Activated CD8-positive, alpha-beta T cell treated with anti-CD3 and anti-CD28 coated beads for 36 hours (primary cell): Measurements from ENCODE around the gene LAPTM4A. TPM values are rescaled to one million over a fixed set of nuclear protein-coding genes. Genes with fewer than 3 reads are reported as not detected.

Experiments used
- ATAC-seq: fragments of 200-7000 bp; cut with Tn5 transposase; one replicate; pipeline ENCODE4 v1.10.0; 2021; ENCODE audit warnings: mild to moderate bottlenecking, moderate library complexity
- CTCF ChIA-PET: fragments of 350-600 bp; sonication (Branson Sonifier 250); formaldehyde crosslinking; loops from one replicate; lab custom pipeline; 2021; ENCODE audit warnings: antibody characterized with exemption; lab: Charles Lee
- POLR2A ChIA-PET: fragments of 350-600 bp; sonication (Branson Sonifier 250); formaldehyde crosslinking; loops from one replicate; lab custom pipeline; 2021; ENCODE audit warnings: antibody characterized with exemption; lab: Charles Lee
- DNase-seq: peaks from one replicate; pipeline ENCODE4 v3.0.0-alpha.2; 2020
- H3K27ac Mint-ChIP-seq: one replicate; pipeline ENCODE4 v1.8.0; 2021; ENCODE audit warnings: mild to moderate bottlenecking, mixed read lengths
- H3K27me3 Mint-ChIP-seq: one replicate; pipeline ENCODE4 v1.8.0; 2021; ENCODE audit warnings: mixed read lengths
- H3K36me3 Mint-ChIP-seq: one replicate; pipeline ENCODE4 v1.8.0; 2021; ENCODE audit warnings: low read depth, mixed read lengths
- H3K4me1 Mint-ChIP-seq: one replicate; pipeline ENCODE4 v1.8.0; 2021; ENCODE audit warnings: low read depth, mixed read lengths
- H3K4me3 Mint-ChIP-seq: one replicate; pipeline ENCODE4 v1.8.0; 2021; ENCODE audit warnings: mild to moderate bottlenecking, moderate library complexity, mixed read lengths
- H3K9me3 Mint-ChIP-seq: one replicate; pipeline ENCODE4 v1.8.0; 2021; ENCODE audit warnings: mixed read lengths
- intact Hi-C: fragments of 100-400 bp; cut with micrococcal nuclease; formaldehyde crosslinking; loops from one replicate; pipeline ENCODE4 v1.10.0; 2022
- total RNA-seq, 2 experiments: library from RNA; stranded (reverse); gene quantifications; one replicate each; pipeline ENCODE4 v1.2.3, GENCODE V29; 2021
- TF ChIP-seq, protein P1 (sequence below): fragments of 200-600 bp; IDR thresholded peaks from one replicate; pipeline ENCODE4 v1.8.0; 2022; ENCODE audit warnings: antibody characterized with exemption, mild to moderate bottlenecking

The LAPTM4A gene
- total RNA-seq, 2 experiments from 2014 or later: 15.6 to 16.1 TPM

DNA sequence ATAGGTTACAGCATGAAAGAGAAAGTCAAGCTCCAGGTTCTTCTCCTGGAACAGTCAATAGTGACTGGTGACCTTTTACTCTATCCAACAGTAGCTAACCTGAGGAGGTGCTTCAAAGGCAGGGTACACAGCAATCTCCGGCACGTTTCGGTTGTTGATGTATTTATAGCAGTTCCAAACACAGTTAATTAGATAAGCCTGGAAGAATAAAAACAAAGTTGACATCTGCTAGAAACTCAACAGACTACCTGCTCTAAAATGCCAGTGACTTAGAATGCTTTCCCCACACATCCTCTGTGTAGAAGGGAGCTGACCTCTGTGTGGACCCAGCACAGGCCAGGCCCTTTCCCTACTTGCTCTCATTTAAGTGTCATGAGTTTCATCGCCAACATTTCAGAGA is 17.2 kb downstream of the LAPTM4A start:
- Mint-ChIP-seq H3K9me3 (peaks cover 2% of the 10 kb centered on the region), H3K27ac (no peak overlapping the region), H3K36me3 (peaks cover 67% of the 10 kb centered on the region), H3K27me3 (no peaks in the 10 kb centered on the region), H3K4me3 (no peak overlapping the region), H3K4me1 (no peaks in the 10 kb centered on the region)
- ATAC-seq (no peak), DNase-seq (no peak)
- TF ChIP-seq, protein P1, sequence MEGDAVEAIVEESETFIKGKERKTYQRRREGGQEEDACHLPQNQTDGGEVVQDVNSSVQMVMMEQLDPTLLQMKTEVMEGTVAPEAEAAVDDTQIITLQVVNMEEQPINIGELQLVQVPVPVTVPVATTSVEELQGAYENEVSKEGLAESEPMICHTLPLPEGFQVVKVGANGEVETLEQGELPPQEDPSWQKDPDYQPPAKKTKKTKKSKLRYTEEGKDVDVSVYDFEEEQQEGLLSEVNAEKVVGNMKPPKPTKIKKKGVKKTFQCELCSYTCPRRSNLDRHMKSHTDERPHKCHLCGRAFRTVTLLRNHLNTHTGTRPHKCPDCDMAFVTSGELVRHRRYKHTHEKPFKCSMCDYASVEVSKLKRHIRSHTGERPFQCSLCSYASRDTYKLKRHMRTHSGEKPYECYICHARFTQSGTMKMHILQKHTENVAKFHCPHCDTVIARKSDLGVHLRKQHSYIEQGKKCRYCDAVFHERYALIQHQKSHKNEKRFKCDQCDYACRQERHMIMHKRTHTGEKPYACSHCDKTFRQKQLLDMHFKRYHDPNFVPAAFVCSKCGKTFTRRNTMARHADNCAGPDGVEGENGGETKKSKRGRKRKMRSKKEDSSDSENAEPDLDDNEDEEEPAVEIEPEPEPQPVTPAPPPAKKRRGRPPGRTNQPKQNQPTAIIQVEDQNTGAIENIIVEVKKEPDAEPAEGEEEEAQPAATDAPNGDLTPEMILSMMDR: no peak
- POLR2A ChIA-PET: interaction anchor here (1.0 kb wide), 1 partner anchor 14 kb away, joined by 3 read pairs; no protein-coding TSS in a partner anchor
- intact Hi-C loops: no loop called here
- CTCF ChIA-PET: interaction anchor here (5.8 kb wide), 1 partner anchor 19 kb away, joined by 37 read pairs; no protein-coding TSS in a partner anchor

GRCh38 chr2:20033322-20033721 is 18.1 kb downstream of the LAPTM4A start:
- Mint-ChIP-seq H3K4me3 (no peak overlapping the region), H3K36me3 (peaks cover 72% of the 10 kb centered on the region), H3K27me3 (no peaks in the 10 kb centered on the region), H3K27ac (no peak overlapping the region), H3K9me3 (peaks cover 2% of the 10 kb centered on the region), H3K4me1 (no peaks in the 10 kb centered on the region)
- CTCF ChIA-PET: interaction anchor here (5.8 kb wide), 1 partner anchor 18 kb away, joined by 37 read pairs; no protein-coding TSS in a partner anchor
- DNase-seq (no peak), ATAC-seq (no peak)
- POLR2A ChIA-PET: interaction anchor here (1.0 kb wide), 1 partner anchor 15 kb away, joined by 3 read pairs; no protein-coding TSS in a partner anchor
- TF ChIP-seq, protein P1: no peak
- intact Hi-C loops: no loop called here

DNA sequence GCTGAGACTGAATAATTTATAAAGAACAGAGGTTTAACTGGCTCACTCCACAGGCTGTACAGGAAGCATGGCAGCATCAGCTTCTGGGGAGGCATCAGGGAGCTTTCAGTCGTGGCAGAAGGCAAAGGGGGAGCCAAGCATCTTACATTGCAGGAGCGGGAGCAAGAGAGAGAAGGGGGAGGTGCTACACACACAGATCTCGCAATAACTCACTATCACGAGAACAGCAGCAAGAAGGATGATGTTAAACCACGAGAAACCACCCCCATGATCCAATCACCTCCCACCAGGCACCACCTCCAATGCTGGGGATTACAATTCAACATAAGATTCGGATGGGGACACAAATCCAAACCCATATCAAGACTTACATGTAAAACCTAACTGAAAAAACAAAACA is 21.2 kb downstream of the LAPTM4A start:
- Mint-ChIP-seq H3K4me1 (no peaks in the 10 kb centered on the region), H3K9me3 (peaks cover 2% of the 10 kb centered on the region), H3K27me3 (no peaks in the 10 kb centered on the region), H3K36me3 (peaks cover 62% of the 10 kb centered on the region), H3K4me3 (no peak overlapping the region), H3K27ac (no peak overlapping the region)
- ATAC-seq (no peak), DNase-seq (no peak)
- ChIA-PET POLR2A (interaction anchor here (1.0 kb wide), 1 partner anchor 12 kb away, joined by 3 read pairs; no protein-coding TSS in a partner anchor), CTCF (interaction anchor here (3.1 kb wide), 1 partner anchor 15 kb away, joined by 17 read pairs; no protein-coding TSS in a partner anchor)
- intact Hi-C loops: no loop called here
- TF ChIP-seq, protein P1: no peak

- CTCF ChIA-PET: interaction anchor here (1.1 to 1.4 kb wide), 2 partner anchors 12 to 33 kb away, joined by 3 to 8 read pairs; no protein-coding TSS in a partner anchor
- DNase-seq (no peak), ATAC-seq (no peak)
- H3K4me1 Mint-ChIP-seq: no peaks in the 10 kb centered on the region
- H3K4me3 Mint-ChIP-seq: no peak overlapping the region
- no peak overlapping the region for H3K27ac Mint-ChIP-seq
- no peaks in the 10 kb centered on the region for H3K27me3 Mint-ChIP-seq
- intact Hi-C loops: no loop called here
- TF ChIP-seq, protein P1: no peak
- peaks cover 48% of the 10 kb centered on the region for H3K36me3 Mint-ChIP-seq
- POLR2A ChIA-PET: no interaction called here
- H3K9me3 Mint-ChIP-seq: peaks cover 3% of the 10 kb centered on the region
These were observed 23.6 kb downstream of the LAPTM4A start for GRCh38 chr2:20027705-20028434.

- H3K9me3 Mint-ChIP-seq: peaks cover 6% of the 10 kb centered on the region
- ChIA-PET POLR2A (interaction anchor here (0.6 kb wide), 1 partner anchor 547 kb away, joined by 3 read pairs; no protein-coding TSS in a partner anchor), CTCF (interaction anchor here (1.1 to 1.4 kb wide), 2 partner anchors 11 to 33 kb away, joined by 3 to 8 read pairs; no protein-coding TSS in a partner anchor)
- intact Hi-C loops: no loop called here
- ATAC-seq (no peak), DNase-seq (no peak)
- TF ChIP-seq, protein P1: no peak
- no peak overlapping the region for H3K27ac Mint-ChIP-seq
- H3K27me3 Mint-ChIP-seq: no peaks in the 10 kb centered on the region
- no peaks in the 10 kb centered on the region for H3K4me1 Mint-ChIP-seq
- peaks cover 42% of the 10 kb centered on the region for H3K36me3 Mint-ChIP-seq
- H3K4me3 Mint-ChIP-seq: no peak overlapping the region
These were observed 24.2 kb downstream of the LAPTM4A start for GRCh38 chr2:20027260-20027677.
